Lower lobe of right lung (tissue), 2 donors: ENCODE data around the gene MVK. TPM values are rescaled to one million over a fixed set of nuclear protein-coding genes. Genes with fewer than 3 reads are reported as not detected.

Source experiments
- ATAC-seq, 2 donors: fragments of 200-7000 bp; cut with Tn5 transposase; one replicate each; pipeline ENCODE4 v1.9.1; 2020 to 2022; ENCODE audit warnings: mild to moderate bottlenecking in 2 of 2, moderate library complexity in 2 of 2
- DNase-seq: peaks from one replicate; pipeline ENCODE4 v3.0.0-alpha.2; 2020
- H3K27ac ChIP-seq: fragments of 200-600 bp; one replicate; pipeline ENCODE4 v1.8.0; 2022
- H3K27me3 ChIP-seq: fragments of 200-600 bp; one replicate; pipeline ENCODE4 v1.8.0; 2022; ENCODE audit warnings: low read depth
- H3K36me3 ChIP-seq: fragments of 200-600 bp; one replicate; pipeline ENCODE4 v1.8.0; 2022; ENCODE audit warnings: mild to moderate bottlenecking
- H3K4me1 ChIP-seq: fragments of 200-600 bp; one replicate; pipeline ENCODE4 v1.8.0; 2022
- H3K4me3 ChIP-seq: fragments of 200-600 bp; one replicate; pipeline ENCODE4 v1.8.0; 2022; ENCODE audit warnings: mild to moderate bottlenecking
- H3K9me3 ChIP-seq: fragments of 200-600 bp; one replicate; pipeline ENCODE4 v1.8.0; 2022
- intact Hi-C: fragments of 100-400 bp; cut with DNase I; formaldehyde crosslinking; loops from one replicate; pipeline ENCODE4 v1.11.0; 2022
- total RNA-seq: library from RNA; stranded (reverse); fragmentation: NEBNext Ultra II Directional; extraction: Animal tissue kit (Norgen Biotek cat#: 25700); gene quantifications from one replicate; pipeline ENCODE4 v1.2.1, GENCODE V29; 2021
- TF ChIP-seq, protein P1 (sequence below): fragments of 200-600 bp; IDR thresholded peaks from one replicate; pipeline ENCODE4 v1.8.0; 2022; ENCODE audit warnings: antibody characterized with exemption, mild to moderate bottlenecking
- donor health status: DM: no; HTN: yes; CAD: no; lungs with severe emphysema.

The MVK gene
- total RNA-seq, 1 donor from 2014 or later: 25.1 TPM

DNA sequence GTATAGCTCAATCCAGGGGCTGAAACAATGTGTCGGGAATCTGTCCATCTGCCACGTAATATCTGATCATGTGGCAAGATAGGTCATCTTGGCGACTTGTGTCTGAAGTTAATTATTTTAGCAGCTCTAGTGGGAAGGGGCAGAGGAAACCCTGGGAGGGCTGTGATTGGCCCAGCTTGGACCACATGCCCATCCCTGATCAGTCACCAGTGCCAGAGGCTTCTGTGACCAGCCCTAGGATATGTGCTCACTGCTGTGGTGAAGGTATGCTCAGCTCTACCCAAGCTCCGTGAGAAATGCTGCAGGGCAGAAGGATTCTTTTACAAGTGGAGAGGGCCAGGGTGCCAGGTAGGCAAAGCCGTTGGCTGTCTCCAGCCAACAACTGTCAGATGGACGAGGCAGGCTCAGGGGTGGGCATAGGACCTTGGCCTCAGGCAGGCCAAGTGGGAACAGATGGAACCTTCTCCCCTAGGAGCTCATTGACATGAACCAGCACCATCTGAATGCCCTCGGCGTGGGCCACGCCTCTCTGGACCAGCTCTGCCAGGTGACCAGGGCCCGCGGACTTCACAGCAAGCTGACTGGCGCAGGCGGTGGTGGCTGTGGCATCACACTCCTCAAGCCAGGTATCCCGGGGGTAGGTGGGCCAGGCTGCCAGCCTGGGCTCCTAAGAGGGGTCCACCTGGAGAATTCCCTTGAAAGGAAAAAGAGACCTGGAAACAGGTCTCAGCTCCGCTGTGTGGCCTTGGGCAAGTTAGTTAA is 21.1 kb downstream of the MVK start:
- H3K4me1 ChIP-seq: peaks cover 9% of the 10 kb centered on the region
- no peaks in the 10 kb centered on the region for H3K27me3 ChIP-seq
- TF ChIP-seq, protein P1, sequence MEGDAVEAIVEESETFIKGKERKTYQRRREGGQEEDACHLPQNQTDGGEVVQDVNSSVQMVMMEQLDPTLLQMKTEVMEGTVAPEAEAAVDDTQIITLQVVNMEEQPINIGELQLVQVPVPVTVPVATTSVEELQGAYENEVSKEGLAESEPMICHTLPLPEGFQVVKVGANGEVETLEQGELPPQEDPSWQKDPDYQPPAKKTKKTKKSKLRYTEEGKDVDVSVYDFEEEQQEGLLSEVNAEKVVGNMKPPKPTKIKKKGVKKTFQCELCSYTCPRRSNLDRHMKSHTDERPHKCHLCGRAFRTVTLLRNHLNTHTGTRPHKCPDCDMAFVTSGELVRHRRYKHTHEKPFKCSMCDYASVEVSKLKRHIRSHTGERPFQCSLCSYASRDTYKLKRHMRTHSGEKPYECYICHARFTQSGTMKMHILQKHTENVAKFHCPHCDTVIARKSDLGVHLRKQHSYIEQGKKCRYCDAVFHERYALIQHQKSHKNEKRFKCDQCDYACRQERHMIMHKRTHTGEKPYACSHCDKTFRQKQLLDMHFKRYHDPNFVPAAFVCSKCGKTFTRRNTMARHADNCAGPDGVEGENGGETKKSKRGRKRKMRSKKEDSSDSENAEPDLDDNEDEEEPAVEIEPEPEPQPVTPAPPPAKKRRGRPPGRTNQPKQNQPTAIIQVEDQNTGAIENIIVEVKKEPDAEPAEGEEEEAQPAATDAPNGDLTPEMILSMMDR: no peak
- ATAC-seq (no peak), DNase-seq (no peak)
- H3K9me3 ChIP-seq: no peaks in the 10 kb centered on the region
- H3K27ac ChIP-seq: no peak overlapping the region
- intact Hi-C loops: no loop called here
- peaks cover 43% of the 10 kb centered on the region for H3K36me3 ChIP-seq
- H3K4me3 ChIP-seq: no peak overlapping the region

DNA sequence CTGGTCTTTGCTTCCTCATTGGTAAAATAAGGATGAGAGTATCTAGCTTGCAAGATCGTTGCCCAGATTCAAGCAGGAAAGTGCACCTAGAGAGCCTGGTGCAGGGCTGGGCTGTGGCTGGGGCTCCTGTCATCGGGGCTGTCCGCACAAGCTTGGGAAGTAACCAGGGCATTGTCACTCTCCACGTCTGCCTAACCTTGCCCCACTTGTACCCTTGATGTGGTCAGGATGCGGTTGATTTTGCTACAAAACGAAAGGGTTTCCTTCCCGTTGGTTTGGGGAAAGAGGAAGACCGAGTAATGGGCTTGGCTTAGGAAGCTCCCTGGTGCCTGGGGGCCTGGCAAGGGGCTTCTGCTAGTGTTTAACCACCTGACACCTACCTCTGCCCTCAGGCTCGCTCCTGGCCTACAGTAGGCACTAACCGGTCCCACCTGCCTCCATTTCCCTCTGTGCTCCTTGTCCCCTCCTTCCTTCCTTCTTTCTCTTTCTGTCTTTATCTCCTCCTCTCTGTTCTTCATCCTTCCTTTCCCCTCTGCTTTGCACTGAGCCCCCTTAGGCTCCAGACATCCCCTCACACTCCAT is 21.8 kb downstream of the MVK start:
- Histone ChIP-seq H3K4me1 (peaks cover 9% of the 10 kb centered on the region), H3K27ac (no peak overlapping the region), H3K36me3 (peaks cover 43% of the 10 kb centered on the region), H3K27me3 (no peaks in the 10 kb centered on the region), H3K9me3 (no peaks in the 10 kb centered on the region), H3K4me3 (no peak overlapping the region)
- TF ChIP-seq, protein P1: no peak
- intact Hi-C loops: no loop called here
- DNase-seq (no peak), ATAC-seq (no peak)

- no peak overlapping the region for H3K27ac ChIP-seq
- no peaks in the 10 kb centered on the region for H3K9me3 ChIP-seq
- no peaks in the 10 kb centered on the region for H3K27me3 ChIP-seq
- intact Hi-C loops: no loop called here
- no peak for ATAC-seq
- DNase-seq: no peak
- H3K4me1 ChIP-seq: peaks cover 9% of the 10 kb centered on the region
- H3K4me3 ChIP-seq: no peak overlapping the region
- peaks cover 37% of the 10 kb centered on the region for H3K36me3 ChIP-seq
- TF ChIP-seq, protein P1: no peak
Observed at GRCh38 chr12:109596418-109597244, 23.0 kb downstream of the MVK start.

DNA sequence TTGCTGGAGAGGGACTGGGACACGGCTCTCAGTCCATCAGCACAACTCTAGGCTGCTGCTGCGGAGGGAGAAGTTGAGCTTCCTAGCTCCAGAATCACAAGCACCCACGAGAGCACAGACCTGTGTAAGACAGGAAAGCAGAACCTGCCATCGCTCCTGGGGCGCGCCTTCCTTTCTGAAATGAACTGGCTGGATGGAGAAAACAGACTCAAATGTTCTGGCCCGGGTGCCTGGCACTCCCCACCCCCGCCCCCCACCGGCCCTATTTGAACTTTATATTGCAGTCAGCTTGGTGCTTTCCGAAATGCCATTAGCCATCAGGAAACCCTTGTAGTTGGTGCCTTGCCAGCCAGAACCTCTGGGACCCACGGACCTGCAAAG is 23.8 kb downstream of the MVK start:
- peak in 1 of 2 donors; percentile 3 for ATAC-seq
- no peak overlapping the region for H3K4me3 ChIP-seq

GRCh38 chr12:109597795-109598427 is 24.3 kb downstream of the MVK start:
- intact Hi-C loops: no loop called here
- peak; percentile 87 for DNase-seq
- H3K4me3 ChIP-seq: no peak overlapping the region

More for the DNA sequence above, 23.8 kb downstream of the MVK start:
- no peak overlapping the region for H3K27ac ChIP-seq
- TF ChIP-seq, protein P1: no peak
- intact Hi-C loops: no loop called here
- H3K36me3 ChIP-seq: peaks cover 29% of the 10 kb centered on the region
- no peaks in the 10 kb centered on the region for H3K9me3 ChIP-seq
- no peaks in the 10 kb centered on the region for H3K27me3 ChIP-seq
- peaks cover 9% of the 10 kb centered on the region for H3K4me1 ChIP-seq
- no peak for DNase-seq

More at GRCh38 chr12:109597795-109598427, 24.3 kb downstream of the MVK start:
- TF ChIP-seq, protein P1: peak; percentile 96
- Histone ChIP-seq H3K27ac (no peak overlapping the region), H3K27me3 (no peaks in the 10 kb centered on the region), H3K4me1 (peaks cover 9% of the 10 kb centered on the region), H3K36me3 (peaks cover 24% of the 10 kb centered on the region), H3K9me3 (no peaks in the 10 kb centered on the region)
- ATAC-seq: peak; percentile 91 to 93
